GM18526 (cell line): Measurements from ENCODE around the gene LGALS14.

Source experiments
- POLR2A ChIP-seq: IDR thresholded peaks from 3 replicates; pipeline ENCODE4 v1.6.1; 2011; ENCODE audit not compliant: insufficient read length; ENCODE audit errors: extremely low read depth

LGALS14 gene

DNA sequence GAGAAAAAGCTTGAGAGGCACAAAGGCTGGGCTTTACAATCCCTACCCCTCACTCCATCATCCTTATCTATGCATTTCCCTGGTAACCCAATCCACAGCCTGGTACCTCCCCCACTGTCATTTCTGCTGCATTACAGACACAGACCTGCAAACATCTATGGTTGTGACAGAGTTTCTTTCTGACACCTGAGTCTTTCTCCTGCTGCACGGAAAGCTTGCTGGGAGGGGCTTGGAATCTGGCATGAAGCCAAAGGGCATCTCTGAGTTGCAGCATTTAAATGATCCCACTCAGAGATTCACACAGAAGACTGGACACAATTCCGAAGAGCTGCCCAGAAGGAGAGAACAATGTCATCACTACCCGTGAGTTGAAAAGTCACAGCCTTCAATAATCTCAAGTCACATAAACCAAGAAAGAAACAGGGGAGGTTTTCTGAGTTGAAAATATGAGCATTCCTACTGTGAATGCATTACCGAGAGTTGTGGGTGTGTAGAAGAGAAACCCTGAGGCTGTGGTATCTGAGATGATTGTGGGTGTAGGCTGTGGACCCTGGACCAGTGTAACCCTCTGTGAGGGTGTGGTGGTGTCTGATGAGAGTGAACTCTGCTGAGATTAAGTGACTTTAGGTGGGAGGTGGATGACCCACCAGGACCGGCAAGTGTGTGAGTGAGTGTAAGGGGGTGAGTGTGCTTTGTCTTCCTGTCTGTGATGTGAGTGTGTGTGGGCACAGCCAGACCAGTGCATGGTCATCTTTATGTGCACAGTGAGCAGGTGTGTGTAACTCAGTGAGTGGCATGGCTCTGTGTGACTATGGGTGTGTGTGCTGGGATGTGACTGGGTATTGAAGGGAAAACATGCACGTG is at the start of gene LGALS14:
Gene LGALS14, plus strand, starts transcription at position 301 of the 864 bp plus-strand sequence. Its CDS starts 48 bp downstream, at position 349.
- no peak for TF ChIP-seq POLR2A

GRCh38 chr19:39655613-39656012 is 48.7 kb upstream of the LGALS14 start, which contains the start of gene LGALS16:
LGALS16 (plus strand) TSS chr19:39655913; CDS start chr19:39655962, 49 bp downstream.
- no peak for TF ChIP-seq POLR2A

- TF ChIP-seq POLR2A, result no peak
Observed at GRCh38 chr19:39659791-39660190, 44.5 kb upstream of the LGALS14 start.

GRCh38 chr19:39660661-39661060 is 43.6 kb upstream of the LGALS14 start:
- TF ChIP-seq POLR2A, result no peak

DNA sequence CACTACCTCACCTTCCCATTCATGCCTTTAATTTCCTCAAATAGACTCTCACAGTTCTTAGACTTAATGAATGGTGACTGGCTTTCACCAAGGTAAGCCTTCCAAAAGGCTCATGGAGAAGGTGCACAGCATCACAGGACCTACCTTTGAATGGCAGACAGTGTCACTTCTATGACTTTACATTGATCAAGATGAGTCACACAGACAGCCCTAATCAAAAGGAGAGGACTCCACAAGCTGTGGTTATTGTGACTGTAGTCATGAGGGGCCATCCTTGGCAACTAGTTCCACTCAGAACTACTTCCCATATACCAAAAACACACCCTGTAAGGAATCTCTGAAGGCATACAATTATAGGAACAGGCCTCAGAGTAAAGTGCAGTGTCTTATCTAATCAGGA is 42.7 kb upstream of the LGALS14 start:
- no peak for TF ChIP-seq POLR2A

- TF ChIP-seq POLR2A, result no peak
Observed at GRCh38 chr19:39670998-39671397, 33.3 kb upstream of the LGALS14 start.

DNA sequence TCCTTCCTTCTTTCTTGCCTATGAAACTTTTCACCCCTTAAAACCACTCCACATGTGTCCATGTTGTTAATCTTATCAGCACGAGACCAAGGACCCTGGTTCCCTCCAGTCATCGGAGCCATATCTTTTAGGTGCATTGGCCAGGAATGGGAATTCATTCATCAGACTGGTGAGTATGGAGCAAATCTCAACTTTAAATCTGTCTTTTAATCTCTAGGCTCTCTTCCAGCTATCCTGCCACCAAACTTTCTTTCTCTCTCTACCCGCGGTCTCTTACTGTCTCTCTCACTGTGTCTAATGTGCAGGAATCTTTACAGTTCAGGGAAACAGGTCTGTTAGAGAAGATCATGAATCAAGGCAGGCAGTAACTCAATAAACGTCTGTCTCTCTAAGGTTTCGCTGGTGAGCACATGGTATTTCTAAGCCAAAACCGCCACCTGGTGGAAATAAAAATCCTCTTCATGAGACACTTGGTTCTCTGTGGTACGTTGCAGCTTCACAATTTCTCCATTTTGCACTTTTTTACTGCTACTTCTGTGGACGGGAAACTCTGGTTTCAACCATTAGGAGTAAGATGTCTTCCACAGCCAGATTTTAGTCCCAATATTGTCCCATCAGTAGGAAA is 32.4 kb upstream of the LGALS14 start:
- TF ChIP-seq POLR2A, result no peak

DNA sequence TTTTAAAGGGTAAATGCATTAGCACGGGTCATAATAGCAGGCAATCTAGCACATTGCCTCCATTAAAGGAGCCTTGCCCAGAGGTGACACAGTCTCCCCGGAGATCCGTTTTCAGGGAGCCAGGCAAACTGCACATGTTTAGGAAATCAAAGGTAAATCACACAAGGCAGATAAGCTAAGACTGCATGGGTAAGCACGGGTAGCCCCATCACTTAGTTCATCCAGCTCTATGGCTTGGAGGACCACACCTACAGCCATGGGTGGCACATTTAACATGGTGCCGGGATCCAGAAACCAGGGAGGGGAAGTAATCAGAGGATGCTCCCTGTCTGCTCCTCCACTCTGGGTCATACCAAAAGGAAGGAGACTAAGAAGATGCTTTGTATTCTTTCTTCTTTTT is 31.8 kb upstream of the LGALS14 start:
- no peak for TF ChIP-seq POLR2A

GRCh38 chr19:39676004-39676403 is 28.3 kb upstream of the LGALS14 start:
- no peak for TF ChIP-seq POLR2A

DNA sequence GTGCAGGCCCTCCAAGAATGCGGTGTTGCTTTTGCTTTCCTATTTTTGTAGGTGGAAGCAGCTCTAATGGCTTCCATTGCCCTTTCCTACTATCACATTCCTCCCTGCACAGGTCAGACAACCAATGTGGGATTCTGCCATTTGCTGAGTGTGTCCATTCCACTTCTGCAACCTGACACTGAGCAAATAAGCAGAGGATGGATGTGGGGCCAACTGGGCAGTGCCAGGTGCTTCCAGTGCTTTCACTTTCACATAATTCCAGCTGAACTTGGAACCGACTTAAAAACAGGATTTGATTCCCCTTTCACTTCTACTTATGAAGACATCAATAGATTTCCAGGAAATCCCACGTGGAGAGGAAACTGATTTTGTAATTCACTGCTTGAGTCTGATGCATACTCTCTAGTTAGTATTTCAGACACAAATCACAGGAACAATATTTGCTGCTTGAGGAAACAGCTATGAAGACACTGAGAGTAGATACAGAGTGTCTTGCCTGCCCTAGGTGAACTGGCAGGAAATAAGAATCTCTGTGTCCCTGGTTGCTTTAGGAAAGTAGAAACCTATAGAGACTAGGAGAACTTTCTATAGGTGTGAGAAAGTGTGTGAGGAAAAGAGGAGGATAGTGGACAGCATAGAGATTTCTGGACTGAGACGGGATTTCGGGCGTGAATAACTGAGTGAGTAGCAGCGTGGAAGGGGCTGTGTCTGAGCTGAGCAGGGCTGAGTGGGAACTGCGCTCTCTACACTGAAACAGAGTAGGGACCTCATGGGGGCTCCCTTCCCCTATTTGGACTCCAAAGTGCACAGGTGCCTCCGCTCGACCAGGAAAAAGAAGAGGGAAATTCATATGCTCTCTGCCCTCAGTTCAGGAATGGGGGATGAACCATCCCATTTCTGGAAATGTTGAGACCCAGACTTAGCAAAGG is 26.1 kb upstream of the LGALS14 start:
- no peak for TF ChIP-seq POLR2A

- TF ChIP-seq POLR2A, result peak; percentile 44
Observed at GRCh38 chr19:39679056-39679790, 25.1 kb upstream of the LGALS14 start.

DNA sequence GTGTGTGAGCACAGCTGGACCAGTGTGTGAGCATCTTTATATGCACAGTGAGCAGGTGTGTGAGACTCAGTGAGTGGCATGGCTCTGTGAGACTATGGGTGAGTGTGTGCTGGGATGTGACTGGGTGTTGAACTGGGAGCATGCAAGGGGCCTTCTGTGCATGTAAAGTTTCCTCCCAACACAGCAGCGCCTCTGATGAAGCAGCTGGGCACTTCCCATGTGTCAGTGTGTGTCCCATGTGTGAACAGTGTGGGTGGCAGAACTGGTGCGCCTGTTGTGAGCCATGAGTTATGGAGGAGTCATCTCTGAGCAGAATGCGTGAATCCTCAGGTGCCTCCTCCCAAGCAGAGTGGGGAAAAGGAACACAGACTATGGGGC is 24.5 kb upstream of the LGALS14 start:
- TF ChIP-seq POLR2A, result no peak

DNA sequence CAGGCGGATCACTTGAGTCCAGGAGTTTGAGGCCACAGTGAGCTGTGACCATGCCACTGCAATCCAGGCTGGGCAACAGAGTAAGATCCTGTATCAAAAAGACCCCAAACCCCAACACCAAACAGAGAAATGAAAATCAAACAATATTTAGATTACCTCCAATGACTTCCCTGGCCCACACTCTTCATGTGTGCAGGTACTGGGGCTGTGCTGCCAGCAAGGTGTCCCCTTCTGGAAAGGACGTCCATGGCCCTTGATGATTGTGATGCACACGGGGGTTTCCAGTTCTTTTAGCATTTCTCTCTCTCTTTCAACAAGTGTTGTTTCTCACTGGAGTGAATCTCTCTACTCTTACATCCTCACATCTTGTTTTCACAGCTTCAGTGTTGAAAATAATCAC is 23.7 kb upstream of the LGALS14 start:
- no peak for TF ChIP-seq POLR2A

DNA sequence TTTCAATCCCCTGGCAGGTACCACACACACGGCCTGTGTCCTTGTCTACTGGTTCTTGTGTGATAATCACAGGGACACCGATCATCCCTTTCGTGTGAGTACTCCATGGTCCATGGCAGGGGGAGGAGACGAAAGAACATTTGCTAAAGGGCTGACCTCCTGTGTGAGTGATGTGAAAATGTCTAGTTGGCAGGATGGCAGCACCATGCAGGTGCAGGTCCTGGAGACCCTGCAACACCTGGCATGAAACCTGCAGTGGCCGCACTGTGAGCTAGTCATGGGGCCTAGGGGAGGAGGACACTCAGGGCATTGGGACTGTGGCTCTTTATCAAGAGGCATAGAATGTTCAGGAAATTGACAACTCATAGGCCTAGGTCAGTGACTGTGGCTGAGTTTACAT is 22.9 kb upstream of the LGALS14 start:
- no peak for TF ChIP-seq POLR2A

GRCh38 chr19:39684267-39684666 is 20.0 kb upstream of the LGALS14 start:
- no peak for TF ChIP-seq POLR2A
